ENCODE measurements around the gene LSG1.

Gene LSG1

DNA sequence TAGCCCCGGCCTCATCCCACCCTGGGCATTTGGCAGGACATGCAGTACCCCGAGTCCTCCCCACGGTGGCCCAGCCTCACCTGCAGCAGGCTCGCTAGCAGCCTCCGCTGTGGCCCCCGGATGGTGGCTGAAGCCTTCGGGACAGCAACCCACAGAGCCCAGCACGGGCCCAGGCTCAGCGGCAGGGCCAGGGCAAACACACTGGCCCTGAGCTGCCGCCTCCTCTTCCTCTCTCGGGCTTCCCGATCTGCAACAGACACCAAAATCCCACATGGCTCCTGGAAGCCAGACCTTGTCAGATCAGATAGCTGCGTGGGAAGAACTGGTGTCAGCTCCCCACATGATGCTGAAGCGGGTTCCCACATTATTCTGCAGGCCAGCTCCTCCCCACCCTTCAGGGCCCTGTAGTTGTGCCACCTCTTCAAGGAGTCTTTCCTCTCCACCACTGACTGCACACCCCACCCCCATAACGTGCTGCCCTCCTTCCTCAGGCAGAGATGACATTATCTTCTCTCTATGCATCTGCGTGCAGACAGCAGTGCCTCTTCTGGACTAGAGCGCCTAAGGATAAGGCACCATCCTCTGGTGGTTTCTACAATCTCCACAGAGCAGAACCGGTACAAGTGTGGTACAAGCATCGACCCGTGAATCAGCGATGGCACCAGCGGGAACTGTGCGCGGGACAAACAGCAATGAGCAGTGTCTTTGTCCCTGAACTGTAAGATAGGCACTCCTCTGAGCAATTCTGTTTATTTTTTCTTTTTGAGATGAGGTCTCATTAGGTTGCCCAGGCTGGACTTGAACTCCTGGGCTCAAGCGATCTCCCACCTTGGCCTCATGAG lies 48.3 kb downstream of the LSG1 start:
- TF ChIP-seq, protein P1, sequence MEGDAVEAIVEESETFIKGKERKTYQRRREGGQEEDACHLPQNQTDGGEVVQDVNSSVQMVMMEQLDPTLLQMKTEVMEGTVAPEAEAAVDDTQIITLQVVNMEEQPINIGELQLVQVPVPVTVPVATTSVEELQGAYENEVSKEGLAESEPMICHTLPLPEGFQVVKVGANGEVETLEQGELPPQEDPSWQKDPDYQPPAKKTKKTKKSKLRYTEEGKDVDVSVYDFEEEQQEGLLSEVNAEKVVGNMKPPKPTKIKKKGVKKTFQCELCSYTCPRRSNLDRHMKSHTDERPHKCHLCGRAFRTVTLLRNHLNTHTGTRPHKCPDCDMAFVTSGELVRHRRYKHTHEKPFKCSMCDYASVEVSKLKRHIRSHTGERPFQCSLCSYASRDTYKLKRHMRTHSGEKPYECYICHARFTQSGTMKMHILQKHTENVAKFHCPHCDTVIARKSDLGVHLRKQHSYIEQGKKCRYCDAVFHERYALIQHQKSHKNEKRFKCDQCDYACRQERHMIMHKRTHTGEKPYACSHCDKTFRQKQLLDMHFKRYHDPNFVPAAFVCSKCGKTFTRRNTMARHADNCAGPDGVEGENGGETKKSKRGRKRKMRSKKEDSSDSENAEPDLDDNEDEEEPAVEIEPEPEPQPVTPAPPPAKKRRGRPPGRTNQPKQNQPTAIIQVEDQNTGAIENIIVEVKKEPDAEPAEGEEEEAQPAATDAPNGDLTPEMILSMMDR (IDR thresholded peaks at IDR 0.05; ENCODE audit: insufficient read depth, low read length, poor library complexity, severe bottlenecking), result no peak
- TF ChIP-seq EZH2phosphoT487 (conservative IDR thresholded peaks at IDR 0.05; ENCODE audit: low read length), result no peak
- no peak overlapping the region for H3K4me3 ChIP-seq (ENCODE audit: insufficient read depth, low read length, poor library complexity, severe bottlenecking)
- H3K79me2 ChIP-seq (ENCODE audit: insufficient read depth, low read length), result no peaks in the 10 kb centered on the region
- no peak overlapping the region for H3K4me2 ChIP-seq (ENCODE audit: low read depth, low read length, poor library complexity, severe bottlenecking)
- H2AFZ ChIP-seq (ENCODE audit: low read depth, low read length, severe bottlenecking), result no peak overlapping the region
- H3F3A ChIP-seq (ENCODE audit: insufficient read depth), result no peaks in the 10 kb centered on the region
- H3K36me3 ChIP-seq (ENCODE audit: low read length), result no peaks in the 10 kb centered on the region
- H3K27me3 ChIP-seq (ENCODE audit: low read length), result no peaks in the 10 kb centered on the region
- no peak overlapping the region for H3K27ac ChIP-seq (ENCODE audit: low read depth, low read length)
- H4K20me1 ChIP-seq (ENCODE audit: low read depth, low read length), result no peaks in the 10 kb centered on the region
- H3K9ac ChIP-seq (ENCODE audit: low read length), result no peak overlapping the region
- no peaks in the 10 kb centered on the region for H3K9me2 ChIP-seq (replicated peaks; ENCODE audit: insufficient read depth, low read length)
- no peaks in the 10 kb centered on the region for H3K9me3 ChIP-seq (ENCODE audit: insufficient read depth, low read length)

DNA sequence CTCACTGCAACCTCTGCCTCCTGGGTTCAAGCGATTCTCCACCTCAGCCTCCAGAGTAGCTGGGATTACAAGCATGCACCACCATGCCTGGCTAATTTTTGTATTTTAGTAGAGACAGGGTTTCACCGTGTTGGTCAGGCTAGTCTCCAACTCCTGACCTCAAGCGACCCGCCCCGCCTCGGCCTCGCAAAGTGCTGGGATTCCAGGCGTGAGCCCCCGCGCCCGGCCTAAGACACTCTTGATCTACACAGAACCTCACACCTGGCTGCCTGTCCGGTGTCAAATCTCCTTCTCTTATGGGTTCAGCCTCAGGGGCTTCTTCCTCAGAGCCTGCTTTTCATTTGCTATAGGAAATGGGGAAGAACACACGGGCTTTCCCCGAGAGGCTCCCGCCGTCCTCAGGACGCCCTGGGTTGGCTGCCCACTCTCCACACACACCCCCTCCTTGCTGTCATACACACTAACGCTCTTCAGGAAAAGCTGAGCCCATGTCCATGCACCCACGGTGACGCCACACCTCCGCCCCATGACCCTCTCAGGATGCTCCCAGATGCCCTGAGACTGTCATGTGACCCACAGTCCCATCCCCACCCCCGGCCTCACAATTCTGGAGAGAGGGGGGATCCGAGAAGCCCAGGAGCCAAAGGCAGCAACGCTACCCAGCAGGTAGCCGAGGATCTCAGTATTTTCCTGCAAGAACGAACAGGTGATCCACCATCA lies 49.2 kb downstream of the LSG1 start:
- TF ChIP-seq, protein P1 (IDR thresholded peaks at IDR 0.05; ENCODE audit: insufficient read depth, low read length, poor library complexity, severe bottlenecking), result no peak
- TF ChIP-seq EZH2phosphoT487 (conservative IDR thresholded peaks at IDR 0.05; ENCODE audit: low read length), result no peak
- Histone ChIP-seq H4K20me1 (ENCODE audit: low read depth, low read length) (no peaks in the 10 kb centered on the region), H3K4me2 (ENCODE audit: low read depth, low read length, poor library complexity, severe bottlenecking) (no peak overlapping the region), H3F3A (ENCODE audit: insufficient read depth) (no peaks in the 10 kb centered on the region), H3K9me2 (replicated peaks; ENCODE audit: insufficient read depth, low read length) (no peaks in the 10 kb centered on the region), H3K27me3 (ENCODE audit: low read length) (no peaks in the 10 kb centered on the region), H3K27ac (ENCODE audit: low read depth, low read length) (no peak overlapping the region), H3K4me3 (ENCODE audit: insufficient read depth, low read length, poor library complexity, severe bottlenecking) (no peak overlapping the region), H3K9ac (ENCODE audit: low read length) (no peak overlapping the region), H3K9me3 (ENCODE audit: insufficient read depth, low read length) (no peaks in the 10 kb centered on the region), H3K79me2 (ENCODE audit: insufficient read depth, low read length) (no peaks in the 10 kb centered on the region), H3K36me3 (ENCODE audit: low read length) (no peaks in the 10 kb centered on the region), H2AFZ (ENCODE audit: low read depth, low read length, severe bottlenecking) (no peak overlapping the region)

DNA sequence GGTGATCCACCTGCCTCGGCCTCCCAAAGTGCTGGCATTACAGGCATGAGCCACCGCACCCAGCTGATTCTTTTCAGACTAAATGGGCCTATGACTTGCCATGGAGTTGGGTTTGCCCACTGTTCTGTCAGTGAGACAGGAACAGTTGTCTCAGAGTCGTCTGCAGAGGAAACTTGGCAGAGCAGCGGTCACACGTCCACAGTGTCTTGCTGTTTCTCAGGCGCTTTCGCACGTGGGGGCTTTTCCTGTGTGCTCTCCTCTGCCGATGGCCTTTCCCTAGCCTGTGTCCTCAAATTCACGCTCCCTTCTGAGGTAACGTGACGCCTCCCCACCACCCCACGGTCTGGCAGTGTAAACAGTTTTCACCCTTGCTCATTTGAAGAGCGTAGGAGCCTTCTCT lies 50.0 kb downstream of the LSG1 start:
- no peaks in the 10 kb centered on the region for H4K20me1 ChIP-seq (ENCODE audit: low read depth, low read length)
- no peak overlapping the region for H3K9ac ChIP-seq (ENCODE audit: low read length)
- no peak overlapping the region for H3K4me2 ChIP-seq (ENCODE audit: low read depth, low read length, poor library complexity, severe bottlenecking)
- H3K9me2 ChIP-seq (replicated peaks; ENCODE audit: insufficient read depth, low read length), result no peaks in the 10 kb centered on the region
- H3K36me3 ChIP-seq (ENCODE audit: low read length), result no peaks in the 10 kb centered on the region
- TF ChIP-seq, protein P1 (IDR thresholded peaks at IDR 0.05; ENCODE audit: insufficient read depth, low read length, poor library complexity, severe bottlenecking), result no peak
- TF ChIP-seq EZH2phosphoT487 (conservative IDR thresholded peaks at IDR 0.05; ENCODE audit: low read length), result no peak
- H3F3A ChIP-seq (ENCODE audit: insufficient read depth), result no peaks in the 10 kb centered on the region
- H3K9me3 ChIP-seq (ENCODE audit: insufficient read depth, low read length), result no peaks in the 10 kb centered on the region
- H3K79me2 ChIP-seq (ENCODE audit: insufficient read depth, low read length), result no peaks in the 10 kb centered on the region
- no peak overlapping the region for H3K27ac ChIP-seq (ENCODE audit: low read depth, low read length)
- H3K4me3 ChIP-seq (ENCODE audit: insufficient read depth, low read length, poor library complexity, severe bottlenecking), result no peak overlapping the region
- no peak overlapping the region for H2AFZ ChIP-seq (ENCODE audit: low read depth, low read length, severe bottlenecking)
- no peaks in the 10 kb centered on the region for H3K27me3 ChIP-seq (ENCODE audit: low read length)
